Astrocyte of the spinal cord (primary cell): Measurements from ENCODE around the gene UGDH.

Experiments used
- DNase-seq: peaks from one replicate; pipeline ENCODE4 v3.0.0; 2011; ENCODE audit warnings: low read depth, low spot score
- H3K4me3 ChIP-seq: 2 replicates; pipeline ENCODE4 v1.5.1; 2011; ENCODE audit warnings: low read depth, mild to moderate bottlenecking, low read length, moderate library complexity
- in situ Hi-C: cut with HindIII; loops from 2 replicates; pipeline ENCODE4 v1.10.0; 2017; ENCODE audit warnings: low sequenced_read_pairs
- TF ChIP-seq, protein P1 (sequence below): IDR thresholded peaks from 2 replicates; pipeline ENCODE4 v1.5.1; 2012; ENCODE audit warnings: low read depth, mild to moderate bottlenecking, low read length, inconsistent platforms

UGDH gene

DNA sequence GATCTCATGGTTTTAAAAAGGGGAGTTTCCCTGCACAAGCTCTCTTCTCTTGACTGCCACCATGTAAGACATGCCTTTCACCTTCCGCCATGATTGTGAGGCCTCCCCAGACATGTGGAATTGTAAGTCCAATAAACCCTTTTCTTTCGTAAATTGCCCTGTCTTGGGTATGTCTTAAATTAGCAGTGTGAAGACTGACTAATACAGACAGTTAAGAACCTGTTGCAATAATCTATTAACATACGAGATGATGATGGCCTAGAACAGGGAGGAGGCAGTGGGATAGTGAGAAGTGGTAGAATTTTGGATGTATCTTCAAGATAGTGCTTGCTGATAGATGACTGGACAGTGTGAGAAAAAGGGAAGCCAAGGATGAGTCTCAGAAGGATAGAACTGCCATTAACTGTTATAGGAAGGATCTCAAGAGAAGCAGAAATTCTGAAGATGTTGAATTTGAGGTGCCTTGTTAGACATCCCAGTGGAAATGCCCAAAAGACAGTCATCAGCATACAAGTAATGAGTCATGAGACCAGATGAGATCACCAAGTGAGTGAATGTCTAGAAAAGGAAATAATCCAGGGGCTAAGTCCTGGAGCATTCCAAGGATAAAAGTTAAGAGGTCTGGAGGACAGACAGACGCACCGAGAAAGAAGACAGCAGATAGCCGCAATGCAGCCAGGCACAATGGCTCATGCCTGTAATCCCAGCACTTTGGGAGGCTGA is 38.8 kb upstream of the UGDH start:
- TF ChIP-seq, protein P1, sequence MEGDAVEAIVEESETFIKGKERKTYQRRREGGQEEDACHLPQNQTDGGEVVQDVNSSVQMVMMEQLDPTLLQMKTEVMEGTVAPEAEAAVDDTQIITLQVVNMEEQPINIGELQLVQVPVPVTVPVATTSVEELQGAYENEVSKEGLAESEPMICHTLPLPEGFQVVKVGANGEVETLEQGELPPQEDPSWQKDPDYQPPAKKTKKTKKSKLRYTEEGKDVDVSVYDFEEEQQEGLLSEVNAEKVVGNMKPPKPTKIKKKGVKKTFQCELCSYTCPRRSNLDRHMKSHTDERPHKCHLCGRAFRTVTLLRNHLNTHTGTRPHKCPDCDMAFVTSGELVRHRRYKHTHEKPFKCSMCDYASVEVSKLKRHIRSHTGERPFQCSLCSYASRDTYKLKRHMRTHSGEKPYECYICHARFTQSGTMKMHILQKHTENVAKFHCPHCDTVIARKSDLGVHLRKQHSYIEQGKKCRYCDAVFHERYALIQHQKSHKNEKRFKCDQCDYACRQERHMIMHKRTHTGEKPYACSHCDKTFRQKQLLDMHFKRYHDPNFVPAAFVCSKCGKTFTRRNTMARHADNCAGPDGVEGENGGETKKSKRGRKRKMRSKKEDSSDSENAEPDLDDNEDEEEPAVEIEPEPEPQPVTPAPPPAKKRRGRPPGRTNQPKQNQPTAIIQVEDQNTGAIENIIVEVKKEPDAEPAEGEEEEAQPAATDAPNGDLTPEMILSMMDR = no peak
- DNase-seq = peak; percentile 84
- H3K4me3 ChIP-seq = no peak overlapping the region
- in situ Hi-C loops = no loop called here

DNA sequence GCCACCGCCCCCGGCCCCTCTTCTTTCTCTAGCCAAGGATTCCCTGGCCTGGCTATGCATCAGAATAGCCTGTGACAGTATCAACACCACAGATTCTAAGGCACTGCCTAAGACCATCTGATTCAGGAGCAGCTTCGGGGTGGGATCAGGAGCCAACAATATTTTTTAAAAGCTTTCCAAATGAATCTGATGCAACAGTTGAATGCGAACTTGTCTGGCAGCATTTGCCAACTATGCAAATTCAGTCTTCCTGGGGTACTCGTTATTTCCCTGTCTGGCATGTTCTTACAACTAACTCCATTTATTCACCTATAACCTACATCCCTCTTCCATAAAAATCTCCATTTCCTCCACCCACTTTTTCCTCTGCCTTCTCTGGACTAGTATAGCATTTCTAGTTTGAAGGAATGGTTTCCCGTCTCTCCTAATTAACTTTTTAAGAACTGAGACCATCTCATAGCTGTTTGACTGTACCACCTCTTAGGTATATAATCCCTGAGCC is 36.2 kb upstream of the UGDH start:
- TF ChIP-seq, protein P1 = no peak
- in situ Hi-C loops = no loop called here
- no peak overlapping the region for H3K4me3 ChIP-seq
- DNase-seq = no peak

DNA sequence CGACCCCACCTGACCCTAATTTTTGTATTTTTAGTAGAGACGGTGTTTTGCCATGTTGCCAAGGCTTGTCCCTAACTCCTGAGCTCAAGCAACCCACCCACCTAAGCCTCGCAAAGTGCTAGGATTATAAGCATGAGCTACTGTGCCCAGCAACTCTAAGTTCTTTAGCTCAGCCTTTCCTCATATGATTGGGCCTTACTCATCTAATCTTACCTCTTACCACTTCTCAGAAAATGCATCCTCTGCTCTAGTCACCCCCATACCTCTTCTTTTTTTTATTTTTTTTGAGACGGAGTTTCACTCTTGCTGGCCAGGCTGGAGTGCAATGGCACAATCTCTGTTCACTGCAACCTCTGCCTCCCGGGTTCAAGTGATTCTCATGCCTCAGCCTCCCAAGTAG is 35.6 kb upstream of the UGDH start:
- in situ Hi-C loops = no loop called here
- no peak for DNase-seq
- TF ChIP-seq, protein P1 = no peak
- H3K4me3 ChIP-seq = no peak overlapping the region

DNA sequence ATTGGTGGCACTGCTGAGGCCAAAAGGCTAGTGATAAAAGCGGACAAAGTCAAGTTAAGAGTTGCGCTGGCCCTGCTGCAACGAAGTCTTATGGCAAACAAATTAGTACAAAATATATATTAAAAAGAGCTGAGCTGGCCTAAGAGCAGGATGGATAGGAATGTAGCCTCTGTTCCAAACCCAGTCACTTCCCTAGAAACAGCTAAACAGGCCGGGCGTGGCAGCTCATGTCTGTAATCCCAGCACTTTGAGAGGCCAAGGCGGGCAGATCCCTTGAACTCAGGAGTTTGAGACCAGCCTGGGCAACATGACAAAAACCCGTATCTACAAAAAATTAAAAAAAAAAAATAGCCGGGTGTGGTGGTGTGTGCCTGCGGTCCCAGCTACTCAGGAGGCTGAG is 32.4 kb upstream of the UGDH start:
- H3K4me3 ChIP-seq = no peak overlapping the region
- no peak for DNase-seq
- in situ Hi-C loops = no loop called here
- TF ChIP-seq, protein P1 = no peak

DNA sequence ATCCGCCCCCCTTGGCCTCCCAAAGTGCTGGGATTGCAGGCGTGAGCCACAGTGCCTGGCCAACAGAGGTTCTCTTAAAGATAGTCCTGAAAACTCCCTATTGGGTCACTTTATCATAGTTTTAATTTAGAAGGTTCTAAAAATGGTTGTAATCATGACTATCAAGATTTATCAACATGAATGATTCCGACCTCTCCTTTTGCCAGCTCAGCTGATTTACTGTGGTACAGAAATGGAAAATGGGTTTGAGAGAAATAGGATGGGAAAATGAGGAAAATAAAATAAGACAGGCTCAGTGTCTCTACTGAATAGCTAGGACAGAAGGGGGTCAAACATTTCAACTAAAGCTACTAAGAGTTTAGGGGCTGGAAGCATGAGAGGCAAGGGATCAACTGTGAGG is 28.2 kb upstream of the UGDH start:
- TF ChIP-seq, protein P1 = no peak
- H3K4me3 ChIP-seq = no peak overlapping the region
- DNase-seq = no peak
- in situ Hi-C loops = no loop called here

DNA sequence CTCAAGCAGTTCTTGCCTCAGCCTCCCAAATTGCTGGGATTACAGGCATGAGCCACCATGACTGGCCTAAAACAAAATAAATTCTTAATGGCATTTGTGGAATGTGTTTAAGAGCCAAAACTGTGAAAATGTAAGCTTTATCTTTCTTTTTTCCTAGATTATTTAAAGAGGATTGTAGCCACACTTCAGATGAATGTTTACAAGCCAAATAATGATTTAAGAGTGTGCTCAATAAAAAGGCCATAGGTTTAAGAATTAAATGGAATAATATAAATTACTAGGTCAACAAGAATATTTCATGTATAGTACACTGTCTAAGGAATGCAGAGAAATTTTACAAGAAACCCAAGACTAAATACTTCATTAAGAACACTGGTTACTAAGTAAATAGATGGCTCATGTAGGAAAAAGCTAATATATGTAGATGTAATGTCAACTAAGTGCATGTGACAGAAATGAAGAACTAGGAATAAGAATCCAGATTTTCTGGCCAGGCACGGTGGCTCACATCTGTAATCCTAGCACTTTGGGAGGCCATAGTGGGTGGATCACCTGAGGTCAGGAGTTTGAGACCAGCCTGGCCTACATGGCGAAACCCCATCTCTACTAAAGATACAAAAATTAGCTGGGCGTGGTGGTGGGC is 21.3 kb upstream of the UGDH start:
- in situ Hi-C loops = no loop called here
- peak; percentile 22 for DNase-seq
- no peak overlapping the region for H3K4me3 ChIP-seq
- TF ChIP-seq, protein P1 = no peak
